Fibroblast of villous mesenchyme (primary cell): ENCODE measurements around the gene TAMALIN. TPM values are rescaled to one million over a fixed set of nuclear protein-coding genes. Genes with fewer than 3 reads are reported as not detected.

ENCODE experiments used
- DNase-seq: peaks from one replicate; pipeline ENCODE4 v3.0.0-alpha.2; 2010; ENCODE audit warnings: low read depth
- H3K4me3 ChIP-seq: 2 replicates; pipeline ENCODE4 v1.5.1; 2011; ENCODE audit warnings: low read depth, mild to moderate bottlenecking, low read length
- CTCF ChIP-seq: IDR thresholded peaks from 2 replicates; pipeline ENCODE4 v1.5.1; 2012; ENCODE audit warnings: low read depth, mild to moderate bottlenecking, low read length; ENCODE audit not compliant: insufficient read depth
- total RNA-seq: library from RNA; depleted of rRNA; stranded (reverse); fragments of >200 nt; gene quantifications from 2 replicates; pipeline ENCODE4 v1.2.3, GENCODE V29; 2012

Gene TAMALIN
- total RNA-seq, 1 donor = 2.2 TPM

- no peak overlapping the region for H3K4me3 ChIP-seq
- no peak for DNase-seq
- no peak for TF ChIP-seq CTCF
Observed at GRCh38 chr12:51994959-51995358, 11.8 kb upstream of the TAMALIN start.

GRCh38 chr12:51997136-51997535, 9.6 kb upstream of the TAMALIN start:
- DNase-seq = no peak
- TF ChIP-seq CTCF = no peak
- H3K4me3 ChIP-seq = no peak overlapping the region

- DNase-seq = no peak
- H3K4me3 ChIP-seq = no peak overlapping the region
- TF ChIP-seq CTCF = no peak
Observed at GRCh38 chr12:52003016-52003550, 3.7 kb upstream of the TAMALIN start.

GRCh38 chr12:52003591-52003990, 3.2 kb upstream of the TAMALIN start:
- no peak overlapping the region for H3K4me3 ChIP-seq
- TF ChIP-seq CTCF = no peak
- DNase-seq = no peak

GRCh38 chr12:52004042-52004648, 2.6 kb upstream of the TAMALIN start:
- no peak overlapping the region for H3K4me3 ChIP-seq
- peak; percentile 87 for TF ChIP-seq CTCF
- peak; percentile 65 for DNase-seq

- no peak overlapping the region for H3K4me3 ChIP-seq
- DNase-seq = no peak
- no peak for TF ChIP-seq CTCF
Observed at GRCh38 chr12:52005218-52005902, 1.4 kb upstream of the TAMALIN start.
